KMS-11 (cell line): Measurements from ENCODE around the gene MUSTN1.

Experiments
- H2AFZ ChIP-seq: fragments of 200-600 bp; sonication (generic); 2 replicates; pipeline ENCODE4 v1.6.1; 2016; ENCODE audit warnings: antibody characterized with exemption, mixed run types, low read depth
- H3K27ac ChIP-seq: fragments of 200-600 bp; sonication (generic); 2 replicates; pipeline ENCODE4 v1.6.1; 2016; ENCODE audit warnings: mild to moderate bottlenecking, mixed run types
- H3K27me3 ChIP-seq: fragments of 200-600 bp; sonication (generic); 2 replicates; pipeline ENCODE4 v1.6.1; 2017; ENCODE audit warnings: mild to moderate bottlenecking, low read depth, mixed run types, moderate library complexity; ENCODE audit not compliant: insufficient read depth
- H3K36me3 ChIP-seq: fragments of 200-600 bp; sonication (generic); 2 replicates; pipeline ENCODE4 v1.6.1; 2017; ENCODE audit warnings: mild to moderate bottlenecking, mixed run types; ENCODE audit not compliant: insufficient read depth
- H3K4me1 ChIP-seq: fragments of 200-600 bp; sonication (generic); 2 replicates; pipeline ENCODE4 v1.6.1; 2016; ENCODE audit warnings: mild to moderate bottlenecking, low read depth, mixed run types; ENCODE audit not compliant: poor library complexity, severe bottlenecking
- H3K4me2 ChIP-seq: fragments of 200-600 bp; sonication (generic); 2 replicates; pipeline ENCODE4 v1.7.0; 2016; ENCODE audit warnings: mild to moderate bottlenecking, mixed run types
- H3K4me3 ChIP-seq: fragments of 200-600 bp; sonication (generic); IDR thresholded peaks from 2 replicates; pipeline ENCODE4 v1.6.1; 2017; ENCODE audit warnings: low read depth, low read length, mixed read lengths; ENCODE audit not compliant: insufficient read depth
- H3K79me2 ChIP-seq: fragments of 200-600 bp; sonication (generic); 2 replicates; pipeline ENCODE4 v1.6.1; 2016; ENCODE audit warnings: low read depth, mixed run types; ENCODE audit not compliant: insufficient read depth
- H3K9ac ChIP-seq: fragments of 200-600 bp; sonication (generic); 2 replicates; pipeline ENCODE4 v1.6.1; 2016; ENCODE audit warnings: mild to moderate bottlenecking, mixed run types
- H4K20me1 ChIP-seq: fragments of 200-600 bp; sonication (generic); 2 replicates; pipeline ENCODE4 v1.6.1; 2016; ENCODE audit warnings: mild to moderate bottlenecking, mixed run types; ENCODE audit not compliant: insufficient read depth
- CTCF ChIP-seq: fragments of 200-600 bp; sonication (generic); conservative IDR thresholded peaks from 2 replicates; pipeline ENCODE4 v1.6.1; 2017; ENCODE audit warnings: low read depth, mild to moderate bottlenecking, antibody characterized with exemption, low read length, moderate library complexity, mixed read lengths

The MUSTN1 gene

DNA sequence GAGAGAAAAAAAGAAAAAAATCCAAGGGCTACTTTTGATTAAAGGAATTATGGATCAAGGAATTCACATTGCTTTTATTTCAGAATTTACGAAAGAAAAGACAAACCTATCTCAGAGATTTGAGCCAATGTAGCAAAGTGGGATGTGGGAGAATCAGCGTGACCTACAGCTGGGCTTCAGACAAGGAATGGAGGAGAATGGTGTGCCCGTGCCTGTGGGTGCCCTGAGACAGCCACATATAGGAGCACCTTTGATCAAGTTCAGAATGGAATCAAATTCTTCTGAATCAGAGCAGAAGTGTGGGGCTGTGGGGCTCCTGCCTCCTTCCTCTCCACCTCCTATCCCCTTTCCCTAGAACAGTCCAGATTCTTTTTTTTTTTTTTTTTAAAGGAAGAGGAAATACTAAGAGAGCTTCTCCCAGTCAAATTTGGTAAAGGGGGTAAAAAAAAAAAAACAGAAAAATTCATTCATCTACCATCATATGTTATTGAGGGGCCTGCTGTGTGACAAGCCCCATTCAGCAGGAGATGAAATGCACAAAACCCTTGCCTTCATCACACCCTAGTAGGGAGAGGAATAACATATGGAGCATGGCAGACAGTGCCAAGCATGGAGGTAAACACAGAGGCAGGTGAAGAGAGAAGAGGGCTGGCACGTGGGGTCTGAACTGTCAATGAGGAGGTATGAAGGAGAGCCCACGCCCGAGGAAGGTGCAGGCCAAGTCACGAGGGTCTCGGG lies 25.0 kb upstream of the MUSTN1 start:
- H3K36me3 ChIP-seq = no peaks in the 10 kb centered on the region
- H3K9ac ChIP-seq = no peak overlapping the region
- no peak overlapping the region for H3K4me3 ChIP-seq
- H4K20me1 ChIP-seq = no peaks in the 10 kb centered on the region
- no peak overlapping the region for H3K4me2 ChIP-seq
- no peak overlapping the region for H3K27ac ChIP-seq
- H3K27me3 ChIP-seq = no peaks in the 10 kb centered on the region
- no peak for TF ChIP-seq CTCF
- H2AFZ ChIP-seq = no peak overlapping the region
- H3K4me1 ChIP-seq = no peaks in the 10 kb centered on the region
- H3K79me2 ChIP-seq = no peaks in the 10 kb centered on the region

DNA sequence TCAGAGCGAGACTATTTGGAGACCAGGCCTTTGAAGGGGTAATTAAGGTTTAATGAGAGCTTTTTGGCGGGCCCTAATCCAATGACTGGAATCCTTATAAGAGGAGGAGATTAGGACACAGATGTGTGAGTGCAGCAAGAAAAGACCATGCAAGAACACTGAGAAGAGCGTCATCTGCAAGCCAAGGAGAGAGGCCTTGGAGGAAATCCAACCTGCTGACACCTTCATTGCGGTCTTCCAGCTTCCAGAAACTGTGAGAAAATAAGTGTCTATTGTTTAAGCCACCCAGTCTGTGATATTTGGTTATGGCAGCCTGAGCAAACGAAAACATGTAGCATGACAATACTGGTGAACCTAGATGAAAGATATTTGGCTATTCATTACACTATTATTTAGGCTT lies 23.0 kb upstream of the MUSTN1 start:
- H3K4me2 ChIP-seq = no peak overlapping the region
- no peak overlapping the region for H3K4me3 ChIP-seq
- no peak overlapping the region for H2AFZ ChIP-seq
- TF ChIP-seq CTCF = no peak
- no peak overlapping the region for H3K27ac ChIP-seq
- H3K79me2 ChIP-seq = no peaks in the 10 kb centered on the region
- H3K36me3 ChIP-seq = no peaks in the 10 kb centered on the region
- no peaks in the 10 kb centered on the region for H3K4me1 ChIP-seq
- H4K20me1 ChIP-seq = no peaks in the 10 kb centered on the region
- no peak overlapping the region for H3K9ac ChIP-seq
- no peaks in the 10 kb centered on the region for H3K27me3 ChIP-seq

DNA sequence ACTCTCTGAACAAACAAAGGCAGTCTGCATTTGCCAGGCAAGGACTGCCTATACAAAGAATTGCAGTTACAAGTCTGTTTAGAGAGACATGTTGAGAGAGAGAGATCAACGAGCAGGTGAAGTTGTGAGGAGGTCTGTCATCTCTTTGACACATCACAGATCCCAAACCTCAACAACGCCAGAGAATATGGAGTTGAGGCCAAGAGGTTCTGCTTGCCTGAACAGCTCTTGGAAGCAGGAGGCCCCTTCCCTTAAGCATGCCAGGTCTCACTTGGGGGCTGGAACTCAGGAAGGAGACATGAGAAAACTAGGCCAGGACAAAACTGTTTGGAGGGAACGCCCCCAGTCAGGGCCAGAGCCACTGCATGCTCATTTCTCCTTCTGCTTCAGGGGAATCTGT lies 22.3 kb upstream of the MUSTN1 start:
- no peak overlapping the region for H3K27ac ChIP-seq
- H4K20me1 ChIP-seq = no peaks in the 10 kb centered on the region
- no peak overlapping the region for H3K4me2 ChIP-seq
- H3K9ac ChIP-seq = no peak overlapping the region
- H3K27me3 ChIP-seq = no peaks in the 10 kb centered on the region
- TF ChIP-seq CTCF = no peak
- H3K4me3 ChIP-seq = no peak overlapping the region
- H3K4me1 ChIP-seq = no peaks in the 10 kb centered on the region
- H2AFZ ChIP-seq = no peak overlapping the region
- H3K36me3 ChIP-seq = no peaks in the 10 kb centered on the region
- H3K79me2 ChIP-seq = no peaks in the 10 kb centered on the region

GRCh38 chr3:52856666-52857065 lies 21.8 kb upstream of the MUSTN1 start:
- H3K79me2 ChIP-seq = no peaks in the 10 kb centered on the region
- H3K4me3 ChIP-seq = no peak overlapping the region
- H3K27ac ChIP-seq = no peak overlapping the region
- H3K9ac ChIP-seq = no peak overlapping the region
- H3K27me3 ChIP-seq = no peaks in the 10 kb centered on the region
- H4K20me1 ChIP-seq = no peaks in the 10 kb centered on the region
- H3K4me2 ChIP-seq = no peak overlapping the region
- no peaks in the 10 kb centered on the region for H3K36me3 ChIP-seq
- no peak for TF ChIP-seq CTCF
- no peaks in the 10 kb centered on the region for H3K4me1 ChIP-seq
- no peak overlapping the region for H2AFZ ChIP-seq
